Measurements from ENCODE around the gene PARD3. TPM values are rescaled to one million over a fixed set of nuclear protein-coding genes. Genes with fewer than 3 reads are reported as not detected.

Gene PARD3
- total RNA-seq, 1 experiment from 2014 or later, result 24.3 TPM

GRCh38 chr10:34348917-34349485 lies 466.1 kb downstream of the PARD3 start:
- no peak for DNase-seq (ENCODE audit: low spot score)

- DNase-seq (ENCODE audit: low spot score), result no peak
These were observed 467.1 kb downstream of the PARD3 start for GRCh38 chr10:34348021-34348420.

- DNase-seq (ENCODE audit: low spot score), result no peak
These were observed 468.0 kb downstream of the PARD3 start for GRCh38 chr10:34347131-34347530.

GRCh38 chr10:34346516-34347100 lies 468.5 kb downstream of the PARD3 start:
- DNase-seq (ENCODE audit: low spot score), result no peak

GRCh38 chr10:34345383-34345782 lies 469.7 kb downstream of the PARD3 start:
- no peak for DNase-seq (ENCODE audit: low spot score)

GRCh38 chr10:34343764-34344163 lies 471.3 kb downstream of the PARD3 start:
- DNase-seq (ENCODE audit: low spot score), result no peak

- no peak for DNase-seq (ENCODE audit: low spot score)
These were observed 473.6 kb downstream of the PARD3 start for GRCh38 chr10:34341473-34341872.

- no peak for DNase-seq (ENCODE audit: low spot score)
These were observed 474.2 kb downstream of the PARD3 start for GRCh38 chr10:34340934-34341333.

GRCh38 chr10:34339816-34340553 lies 475.1 kb downstream of the PARD3 start:
- DNase-seq (ENCODE audit: low spot score), result no peak

- no peak for DNase-seq (ENCODE audit: low spot score)
These were observed 477.2 kb downstream of the PARD3 start for GRCh38 chr10:34337917-34338316.

- no peak for DNase-seq (ENCODE audit: low spot score)
These were observed 479.0 kb downstream of the PARD3 start for GRCh38 chr10:34335960-34336690.

GRCh38 chr10:34334908-34335307 lies 480.2 kb downstream of the PARD3 start:
- no peak for DNase-seq (ENCODE audit: low spot score)

GRCh38 chr10:34333513-34333912 lies 481.6 kb downstream of the PARD3 start:
- DNase-seq (ENCODE audit: low spot score), result no peak

- DNase-seq (ENCODE audit: low spot score), result no peak
These were observed 487.9 kb downstream of the PARD3 start for GRCh38 chr10:34327184-34327583.

- no peak for DNase-seq (ENCODE audit: low spot score)
These were observed 491.9 kb downstream of the PARD3 start for GRCh38 chr10:34323192-34323591.

- no peak for DNase-seq (ENCODE audit: low spot score)
These were observed 494.8 kb downstream of the PARD3 start for GRCh38 chr10:34320265-34320664.

GRCh38 chr10:34319197-34319846 lies 495.8 kb downstream of the PARD3 start:
- peak; percentile 66 for DNase-seq (ENCODE audit: low spot score)

GRCh38 chr10:34316154-34316553 lies 498.9 kb downstream of the PARD3 start:
- DNase-seq (ENCODE audit: low spot score), result no peak

- DNase-seq (ENCODE audit: low spot score), result no peak
These were observed 500.6 kb downstream of the PARD3 start for GRCh38 chr10:34314457-34314856.

GRCh38 chr10:34313888-34314287 lies 501.2 kb downstream of the PARD3 start:
- DNase-seq (ENCODE audit: low spot score), result no peak

GRCh38 chr10:34313353-34313752 lies 501.7 kb downstream of the PARD3 start:
- DNase-seq (ENCODE audit: low spot score), result no peak

- no peak for DNase-seq (ENCODE audit: low spot score)
These were observed 503.4 kb downstream of the PARD3 start for GRCh38 chr10:34311679-34312078.

Measured in HT-29 (cell line).